Stimulated activated CD4-positive, alpha-beta T cell treated with anti-CD3 and anti-CD28 coated beads, Interleukin-1b, Interleukin-23, amount 100 ng/mL, for 4 hours (primary cell): ENCODE data around the gene RAET1G.

Experiments used
- DNase-seq, 2 donors: peaks; one replicate each; pipeline ENCODE4 v3.0.0-alpha.2; 2020; ENCODE audit warnings: low read depth in 2 of 2

The RAET1G gene

GRCh38 chr6:149867876-149868640 is 54.9 kb downstream of the RAET1G start:
- DNase-seq: no peak
